ENCODE results near the gene DCAF17.

DCAF17 gene, protein sequence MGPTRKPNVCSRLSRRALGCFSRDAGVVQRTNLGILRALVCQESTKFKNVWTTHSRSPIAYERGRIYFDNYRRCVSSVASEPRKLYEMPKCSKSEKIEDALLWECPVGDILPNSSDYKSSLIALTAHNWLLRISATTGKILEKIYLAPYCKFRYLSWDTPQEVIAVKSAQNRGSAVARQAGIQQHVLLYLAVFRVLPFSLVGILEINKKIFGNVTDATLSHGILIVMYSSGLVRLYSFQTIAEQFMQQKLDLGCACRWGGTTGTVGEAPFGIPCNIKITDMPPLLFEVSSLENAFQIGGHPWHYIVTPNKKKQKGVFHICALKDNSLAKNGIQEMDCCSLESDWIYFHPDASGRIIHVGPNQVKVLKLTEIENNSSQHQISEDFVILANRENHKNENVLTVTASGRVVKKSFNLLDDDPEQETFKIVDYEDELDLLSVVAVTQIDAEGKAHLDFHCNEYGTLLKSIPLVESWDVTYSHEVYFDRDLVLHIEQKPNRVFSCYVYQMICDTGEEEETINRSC

DNA sequence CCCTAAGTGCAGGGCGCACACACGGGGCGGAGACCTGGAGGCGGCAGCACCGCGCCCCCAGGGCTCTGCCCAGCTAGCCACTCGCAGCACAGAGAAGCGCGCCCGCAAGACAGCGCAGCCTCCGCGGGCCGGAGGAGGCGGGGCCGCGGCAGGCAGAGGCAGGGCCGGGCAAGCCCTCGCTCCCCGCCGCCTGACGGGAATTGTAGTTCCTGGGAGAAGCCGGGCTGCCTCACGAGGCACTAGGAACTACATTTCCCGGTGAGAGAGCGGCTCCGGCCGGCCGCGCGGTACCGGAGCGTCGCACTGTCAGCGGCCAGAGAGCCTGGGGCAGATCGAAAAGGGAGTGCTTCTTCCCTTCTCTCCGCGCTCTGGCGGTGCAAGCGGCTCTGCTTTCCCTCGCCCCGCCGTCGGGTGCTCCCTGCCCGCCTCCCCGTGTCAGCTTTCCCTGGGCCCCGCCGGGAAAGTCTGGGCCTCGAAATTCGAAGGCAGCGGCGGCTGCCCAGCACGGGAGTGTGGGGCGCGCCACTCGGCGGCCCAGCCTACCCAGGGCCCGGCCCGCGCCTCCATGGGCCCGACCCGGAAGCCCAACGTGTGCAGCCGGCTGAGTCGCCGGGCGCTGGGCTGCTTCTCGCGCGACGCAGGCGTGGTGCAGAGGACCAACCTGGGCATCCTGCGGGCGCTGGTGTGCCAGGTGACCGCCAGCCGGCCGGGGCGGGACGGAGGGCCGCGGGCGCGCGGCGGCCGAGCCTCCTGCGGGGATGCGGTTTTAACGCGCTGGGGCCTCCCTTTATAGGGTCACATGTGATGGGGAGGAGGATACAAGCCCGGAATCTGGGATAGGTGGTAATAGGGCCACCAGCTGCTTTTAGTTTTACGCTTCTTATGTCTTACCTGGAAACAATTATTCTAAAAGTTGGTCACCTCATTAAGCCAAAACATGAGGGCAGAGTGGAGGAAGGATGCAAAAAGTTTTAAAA lies at the start of gene DCAF17:
TSS of gene DCAF17 (plus strand) at position 214 of the 977 bp plus-strand sequence. CDS start at position 566, 352 bp downstream.
- in situ Hi-C loops (cut with MboI; ENCODE audit: low sequenced_read_pairs): no loop called here

DNA sequence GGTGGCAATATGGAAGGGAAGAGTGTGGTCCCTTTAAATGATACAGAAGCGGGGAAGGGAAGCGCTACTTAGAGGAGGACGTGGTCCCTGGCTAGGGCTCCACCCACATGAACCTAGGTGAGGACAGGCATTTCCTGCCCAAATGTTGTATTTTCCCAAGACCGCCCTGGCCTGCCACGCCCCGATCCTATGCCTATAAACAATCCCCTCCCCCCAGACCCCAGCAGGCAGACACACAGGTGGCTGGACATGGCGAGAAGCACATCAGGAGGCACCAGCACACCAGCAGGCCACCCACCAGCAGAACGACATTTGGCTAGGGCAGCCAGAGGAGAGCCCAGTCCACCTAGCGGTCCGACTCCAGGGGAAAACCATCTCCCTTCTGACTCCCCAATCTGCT lies 47.4 kb upstream of the DCAF17 start:
- in situ Hi-C loops (cut with MboI; ENCODE audit: low sequenced_read_pairs): no loop called here

DNA sequence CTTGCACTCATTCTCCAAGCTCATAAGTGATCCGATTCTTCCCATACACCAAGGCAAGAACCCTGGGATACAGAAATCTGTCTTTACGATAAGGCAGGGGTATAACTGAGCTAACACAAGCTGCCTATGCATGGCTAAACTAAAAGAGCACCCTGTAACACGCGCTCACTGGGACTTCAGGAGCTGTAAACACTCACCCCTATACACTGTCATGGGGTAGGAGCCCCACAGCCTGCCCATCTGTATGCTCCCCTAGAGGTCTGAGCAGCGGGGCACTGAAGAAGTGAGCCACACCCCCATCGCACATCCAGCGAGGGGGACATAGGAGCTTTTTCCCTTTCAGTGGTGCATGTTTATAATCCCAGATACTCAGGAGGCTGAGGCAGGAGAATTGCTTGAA lies 47.0 kb upstream of the DCAF17 start:
- in situ Hi-C loops (cut with MboI; ENCODE audit: low sequenced_read_pairs): no loop called here

DNA sequence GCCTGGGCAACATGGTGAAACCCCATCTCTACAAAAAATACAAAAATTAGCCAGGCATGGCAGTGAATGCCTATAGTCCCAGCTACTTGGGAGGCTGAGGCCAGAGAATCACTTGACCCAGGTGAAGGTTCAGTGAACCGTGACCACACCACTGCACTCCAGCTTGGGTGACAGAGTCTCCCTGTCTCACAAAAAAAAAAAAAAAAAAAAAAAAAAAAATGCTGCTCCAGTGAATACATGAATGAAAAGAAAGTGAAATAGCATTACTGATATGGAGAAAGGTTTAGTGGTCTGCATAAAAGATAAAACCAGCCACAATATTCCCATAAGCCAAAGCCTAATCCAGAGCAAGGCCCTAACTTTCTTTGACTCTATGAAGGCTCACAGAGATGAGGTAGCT lies 44.7 kb upstream of the DCAF17 start:
- in situ Hi-C loops (cut with MboI; ENCODE audit: low sequenced_read_pairs): no loop called here

DNA sequence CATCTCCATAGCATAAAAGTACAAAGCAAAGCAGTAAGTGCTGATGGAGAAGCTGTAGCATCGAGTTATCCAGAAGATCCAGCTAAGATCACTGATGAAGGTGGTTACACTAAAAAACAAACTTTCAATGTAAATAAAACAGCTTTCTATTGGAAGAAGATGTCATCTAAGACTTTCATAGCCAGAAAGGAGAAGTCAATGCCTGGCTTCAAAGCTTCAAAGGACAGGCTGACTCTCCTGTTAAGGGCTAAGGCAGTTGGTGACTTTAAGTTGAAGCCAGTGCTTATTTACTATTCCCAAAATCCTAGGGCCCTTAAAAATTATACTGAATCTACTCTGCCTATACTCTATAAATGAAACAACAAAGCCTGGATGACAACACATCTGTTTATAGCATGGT lies 44.2 kb upstream of the DCAF17 start:
- in situ Hi-C loops (cut with MboI; ENCODE audit: low sequenced_read_pairs): no loop called here

DNA sequence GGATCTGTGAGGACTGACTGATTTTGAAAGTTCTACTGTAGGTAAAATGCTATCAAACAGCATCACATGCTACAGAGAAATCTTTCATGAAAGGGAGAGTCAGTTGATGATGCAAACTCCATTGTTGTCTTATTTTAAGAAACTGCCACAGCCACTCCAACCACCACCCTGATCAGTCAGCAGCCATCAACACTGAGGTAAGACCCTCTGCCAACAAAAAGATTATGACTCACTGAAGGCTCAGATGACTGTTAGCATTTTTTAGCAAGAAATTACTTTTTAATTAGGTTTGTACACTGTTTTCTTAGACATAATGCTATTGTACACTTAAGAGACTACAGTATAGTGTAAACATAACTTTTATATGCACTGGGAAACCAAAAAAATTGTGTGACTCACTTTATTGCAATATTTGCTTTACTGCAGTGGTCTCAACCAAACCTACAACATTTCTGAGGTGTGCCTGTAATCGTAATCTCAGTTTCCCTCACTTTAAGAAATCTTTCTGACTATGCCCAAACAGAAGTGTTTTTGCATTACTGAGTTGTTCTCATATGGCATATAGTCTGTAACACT lies 43.0 kb upstream of the DCAF17 start:
- in situ Hi-C loops (cut with MboI; ENCODE audit: low sequenced_read_pairs): no loop called here

DNA sequence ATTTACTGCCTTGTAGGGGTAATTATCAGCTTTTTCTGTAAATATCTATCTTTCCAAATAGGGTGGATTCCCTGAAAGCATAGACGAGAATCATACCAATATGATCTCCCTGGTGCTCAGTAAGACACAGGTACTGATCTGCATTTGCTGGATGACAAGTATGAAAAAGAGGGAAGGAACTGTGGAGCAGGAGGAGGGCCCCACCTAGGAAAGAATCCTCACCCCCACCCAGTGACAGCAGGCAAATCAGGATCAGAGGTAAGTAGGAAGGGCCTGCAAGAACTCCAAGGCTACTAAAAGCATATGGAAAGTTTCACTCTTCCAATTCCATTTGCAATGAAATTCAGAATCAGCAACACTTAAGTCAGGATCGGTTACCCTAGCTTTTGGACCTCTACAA lies 42.5 kb upstream of the DCAF17 start:
- in situ Hi-C loops (cut with MboI; ENCODE audit: low sequenced_read_pairs): no loop called here

DNA sequence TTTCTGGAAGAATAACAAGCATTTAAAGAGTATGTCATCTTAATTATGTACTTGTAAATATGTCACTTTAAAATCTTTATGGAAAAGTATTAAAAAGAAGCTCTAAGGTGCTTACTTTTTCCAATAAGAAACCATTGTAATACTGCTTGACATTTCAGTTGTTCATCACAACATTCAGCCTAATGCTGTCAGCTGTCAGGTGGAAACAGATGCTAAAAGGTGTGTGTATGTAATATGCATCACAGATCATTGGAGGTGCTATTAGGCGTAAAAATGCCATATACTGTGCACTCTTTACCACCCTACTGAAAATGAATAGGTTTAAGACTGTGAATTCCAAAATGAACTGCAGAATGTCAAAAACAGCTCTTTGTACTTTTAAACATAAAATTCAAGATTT lies 40.5 kb upstream of the DCAF17 start:
- in situ Hi-C loops (cut with MboI; ENCODE audit: low sequenced_read_pairs): no loop called here

DNA sequence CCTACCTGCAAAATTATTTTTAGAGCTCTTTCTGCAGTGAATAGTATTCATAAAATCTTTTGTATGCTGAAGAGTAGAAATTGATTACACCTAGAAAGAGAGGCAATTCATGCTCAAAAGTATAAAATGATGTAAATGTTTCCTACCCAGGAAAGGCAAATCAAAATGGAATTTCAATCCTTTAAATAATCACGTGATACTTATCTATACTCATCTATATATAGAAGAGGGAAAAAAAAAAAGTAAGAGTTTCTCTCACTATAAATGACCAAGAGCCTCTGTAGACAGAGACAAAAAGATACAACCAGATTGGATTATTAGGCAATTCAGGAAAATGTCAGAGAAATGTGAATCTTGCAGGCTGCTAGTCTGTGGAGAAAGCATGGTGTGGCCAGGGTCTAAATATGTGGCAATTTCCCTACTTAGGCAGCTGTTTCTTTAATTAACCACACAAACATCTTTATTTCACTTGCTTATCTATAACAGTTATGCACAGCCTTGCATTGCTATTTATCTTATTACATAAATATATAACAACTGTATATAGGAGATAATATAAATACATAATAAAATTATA lies 39.8 kb upstream of the DCAF17 start:
- in situ Hi-C loops (cut with MboI; ENCODE audit: low sequenced_read_pairs): no loop called here

DNA sequence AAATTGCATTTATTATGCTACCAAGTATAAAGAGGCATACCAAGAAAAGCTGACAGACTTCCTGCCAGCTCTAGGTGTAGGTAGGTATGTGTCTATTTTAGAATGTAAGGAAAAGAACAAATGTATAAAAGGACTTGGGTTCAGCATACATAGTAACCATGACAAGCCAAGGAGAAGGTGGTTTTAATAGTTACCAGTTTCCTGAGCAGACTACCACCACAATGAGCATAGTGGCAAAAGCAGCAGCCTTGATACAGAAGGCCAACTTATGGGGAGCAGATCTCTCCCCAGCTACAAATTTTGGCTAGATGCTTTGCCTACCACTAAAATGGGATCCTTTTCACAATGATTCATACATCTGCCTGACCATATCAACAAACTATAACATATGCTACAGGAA lies 34.7 kb upstream of the DCAF17 start:
- in situ Hi-C loops (cut with MboI; ENCODE audit: low sequenced_read_pairs): no loop called here

DNA sequence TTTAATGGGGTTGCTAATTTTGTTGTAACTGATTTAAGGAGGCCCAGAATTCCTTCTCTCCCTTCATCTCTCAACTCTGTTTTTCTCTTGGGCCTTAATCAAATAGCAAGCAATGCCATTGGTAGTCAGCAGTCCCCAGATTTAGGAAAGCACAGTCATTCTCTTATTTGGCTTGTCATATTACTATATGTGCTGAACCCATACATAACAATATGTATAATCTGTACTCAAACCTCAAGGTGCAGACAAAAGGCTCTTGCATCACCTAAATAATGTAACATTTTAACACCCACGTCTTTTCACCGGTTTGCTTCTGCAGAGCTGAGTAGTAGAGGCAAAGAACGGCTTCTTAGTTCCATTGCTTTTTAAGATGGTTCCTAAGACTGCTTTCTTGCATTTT lies 33.6 kb upstream of the DCAF17 start:
- in situ Hi-C loops (cut with MboI; ENCODE audit: low sequenced_read_pairs): loop anchor here (25.0 kb wide), 1 partner anchor 413 kb away; no protein-coding TSS in a partner anchor

DNA sequence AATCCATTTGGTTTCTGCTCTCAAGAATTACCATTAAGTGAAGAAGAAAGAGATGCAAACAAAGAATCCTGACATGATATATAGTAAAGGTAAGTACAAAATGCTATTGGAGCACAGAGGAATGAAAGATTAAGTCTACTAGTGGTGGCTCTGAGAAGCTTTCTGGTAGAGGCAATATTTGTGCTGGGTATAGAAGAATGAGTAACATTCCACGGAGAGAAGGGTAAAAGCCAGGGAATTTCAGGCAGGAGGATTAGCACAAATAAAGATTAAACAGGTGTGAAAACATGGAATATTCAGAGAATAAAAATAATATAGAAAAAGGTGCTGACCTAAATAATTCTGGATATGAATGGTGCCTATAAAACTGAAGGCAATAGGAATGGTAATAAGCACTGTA lies 32.1 kb upstream of the DCAF17 start:
- in situ Hi-C loops (cut with MboI; ENCODE audit: low sequenced_read_pairs): loop anchor here (25.0 kb wide), 1 partner anchor 415 kb away; no protein-coding TSS in a partner anchor

DNA sequence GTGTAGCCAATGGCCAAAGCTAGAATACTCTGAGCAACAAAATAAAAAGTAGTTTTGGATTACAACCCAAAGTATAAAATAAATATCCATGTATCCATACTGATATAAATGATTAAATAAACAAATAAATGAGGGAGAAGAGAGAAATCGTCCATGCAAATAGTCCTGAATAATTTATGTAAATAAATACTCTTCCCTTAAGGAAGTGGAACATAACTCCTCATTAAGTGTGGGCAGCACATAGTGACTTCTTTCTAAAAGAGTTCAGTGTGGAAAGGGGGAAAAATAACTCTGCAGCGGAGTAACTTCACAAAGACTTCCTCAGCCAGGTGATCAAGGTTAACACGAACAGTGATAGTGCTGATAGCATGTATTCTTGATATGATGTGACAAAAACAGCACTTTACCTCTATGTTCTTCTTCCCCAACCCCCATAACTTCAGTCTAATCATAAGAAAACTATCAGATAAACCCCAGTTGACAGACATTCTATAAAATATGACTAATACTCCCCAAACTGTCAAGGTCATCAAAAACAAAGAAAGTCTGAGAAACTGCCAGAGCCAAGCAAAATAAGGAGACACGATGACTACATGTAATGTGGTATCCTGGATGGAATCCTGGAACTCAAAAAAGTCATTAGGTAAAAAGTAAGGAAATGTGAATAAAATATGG lies 31.0 kb upstream of the DCAF17 start:
- in situ Hi-C loops (cut with MboI; ENCODE audit: low sequenced_read_pairs): loop anchor here (25.0 kb wide), 1 partner anchor 416 kb away; no protein-coding TSS in a partner anchor

DNA sequence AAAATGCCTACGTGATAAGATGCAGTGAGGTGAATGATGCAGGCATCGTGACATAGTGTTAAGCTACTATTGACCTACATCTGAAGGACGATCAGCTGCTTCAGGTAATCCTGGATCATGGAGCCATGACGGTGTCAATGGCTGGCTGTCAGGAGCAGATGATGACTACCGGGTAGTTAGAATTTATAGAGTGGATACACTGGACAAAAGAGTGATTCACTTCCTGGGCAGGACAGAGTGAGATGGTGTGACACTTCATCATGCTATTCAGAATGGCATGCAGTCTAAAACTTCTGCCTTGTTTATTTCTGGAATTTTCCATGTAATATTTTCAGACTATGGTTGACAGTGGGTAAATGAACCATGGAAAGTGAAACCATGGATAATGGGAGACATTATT lies 29.8 kb upstream of the DCAF17 start:
- in situ Hi-C loops (cut with MboI; ENCODE audit: low sequenced_read_pairs): loop anchor here (25.0 kb wide), 1 partner anchor 417 kb away; no protein-coding TSS in a partner anchor

DNA sequence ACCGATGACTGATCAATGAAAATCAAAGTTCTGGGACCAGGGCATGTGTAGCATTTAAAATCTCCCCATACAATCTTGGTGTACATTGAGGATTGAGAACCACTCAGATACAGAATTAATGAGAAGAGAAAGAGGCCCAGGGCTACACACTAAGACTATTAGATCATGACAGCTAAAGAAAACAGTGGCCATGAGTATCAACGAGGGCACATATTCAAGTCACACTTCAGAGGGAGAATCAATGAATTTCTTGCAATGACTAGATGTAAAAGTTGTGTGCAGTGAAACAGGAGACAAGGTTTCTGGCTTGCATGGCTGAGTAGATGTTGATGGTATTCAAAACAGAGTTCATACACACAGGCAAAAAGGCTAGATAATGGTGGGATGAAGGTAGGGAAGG lies 29.3 kb upstream of the DCAF17 start:
- in situ Hi-C loops (cut with MboI; ENCODE audit: low sequenced_read_pairs): loop anchor here (25.0 kb wide), 1 partner anchor 417 kb away; no protein-coding TSS in a partner anchor

DNA sequence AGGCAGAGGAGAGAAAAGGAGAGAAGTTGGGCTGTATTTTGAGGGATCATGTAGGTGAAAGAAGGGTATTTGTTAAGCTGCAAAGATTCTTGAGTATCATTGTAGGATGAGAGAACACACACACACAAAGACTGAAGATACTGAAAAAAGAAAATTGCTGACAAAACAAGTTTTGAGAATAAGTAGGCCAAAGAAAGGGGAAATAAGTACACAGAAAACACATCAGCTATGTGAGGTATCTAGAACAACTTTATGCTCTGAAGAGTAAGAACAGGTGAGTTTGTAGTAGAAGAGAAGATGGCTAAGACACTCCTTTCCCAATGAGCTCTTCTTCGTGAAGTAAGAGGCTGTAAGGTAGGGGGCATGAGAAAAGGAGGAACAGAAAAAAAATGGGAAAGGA lies 28.5 kb upstream of the DCAF17 start:
- in situ Hi-C loops (cut with MboI; ENCODE audit: low sequenced_read_pairs): loop anchor here (25.0 kb wide), 1 partner anchor 418 kb away; no protein-coding TSS in a partner anchor

DNA sequence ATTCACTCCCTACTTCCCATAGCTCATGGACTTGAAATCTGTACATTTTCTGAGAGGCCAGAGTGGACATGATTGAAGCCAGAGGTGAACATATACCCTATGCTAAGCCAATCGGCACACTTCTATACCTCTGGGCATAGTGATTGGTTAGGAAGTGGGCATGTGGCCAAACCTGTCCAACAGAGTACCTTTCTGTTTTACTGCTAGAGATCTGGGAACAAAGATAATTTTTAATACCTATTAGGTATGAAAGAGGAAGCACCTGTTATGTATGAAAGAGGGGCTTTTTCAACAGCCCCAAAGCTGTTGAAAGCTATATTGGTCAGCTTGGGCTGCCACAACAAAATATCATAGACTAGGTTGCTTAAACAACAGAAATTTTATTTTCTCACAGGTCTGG lies 28.0 kb upstream of the DCAF17 start:
- in situ Hi-C loops (cut with MboI; ENCODE audit: low sequenced_read_pairs): loop anchor here (25.0 kb wide), 1 partner anchor 419 kb away; no protein-coding TSS in a partner anchor

DNA sequence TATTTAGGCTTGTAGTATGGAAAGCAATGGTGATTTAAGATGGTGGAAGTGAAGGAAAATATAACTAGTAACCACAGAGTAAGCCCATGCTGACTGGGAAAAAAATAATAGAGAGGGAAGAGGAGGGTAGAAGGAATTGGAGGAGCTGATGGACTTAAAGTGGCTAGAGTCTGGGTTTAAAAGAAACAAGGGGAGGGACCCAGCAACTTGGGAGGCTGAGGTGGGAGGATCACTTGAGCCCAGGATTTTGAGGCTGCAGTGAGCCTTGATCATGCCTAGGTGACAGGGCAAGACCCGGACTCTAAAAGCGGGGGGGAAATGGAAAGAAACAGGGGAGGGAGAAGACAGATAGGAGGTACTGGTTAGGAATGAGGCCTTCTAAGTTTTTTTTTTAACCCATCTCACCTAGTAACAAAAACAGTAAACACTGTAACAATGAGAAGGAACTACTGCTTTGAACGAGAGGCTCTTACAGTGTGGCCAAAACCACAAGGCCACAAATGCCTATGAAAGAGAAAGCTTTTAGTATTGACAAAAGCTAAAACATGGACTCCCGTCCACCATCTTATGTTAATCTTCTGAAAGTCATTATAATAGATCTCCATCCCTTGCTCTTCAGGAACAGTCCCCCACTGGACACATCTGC lies 26.9 kb upstream of the DCAF17 start:
- in situ Hi-C loops (cut with MboI; ENCODE audit: low sequenced_read_pairs): loop anchor here (25.0 kb wide), 1 partner anchor 420 kb away; no protein-coding TSS in a partner anchor

DNA sequence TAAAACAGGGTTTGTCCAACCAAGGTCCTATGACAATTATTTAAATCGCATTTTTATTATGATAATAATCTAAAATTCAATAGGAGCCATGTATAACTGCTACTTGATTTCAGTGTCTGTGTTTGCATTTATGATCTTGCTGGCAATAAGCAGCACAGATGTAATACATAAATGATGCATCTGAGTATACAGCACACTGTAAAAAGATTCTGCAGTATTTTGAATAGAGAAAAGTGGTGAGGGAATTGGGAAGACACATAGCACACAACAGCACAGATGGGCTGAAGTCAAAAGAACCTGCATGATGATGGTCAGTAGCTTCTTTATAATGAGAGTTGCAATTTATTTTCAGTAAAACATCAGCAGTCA lies 26.4 kb upstream of the DCAF17 start:
- in situ Hi-C loops (cut with MboI; ENCODE audit: low sequenced_read_pairs): loop anchor here (25.0 kb wide), 1 partner anchor 420 kb away; no protein-coding TSS in a partner anchor

Data from HL-60/S4 treated with phorbol 12-myristate 13-acetate at 8.2 ng/mL for 4 days and 3 days (cell line).